GM21390 (cell line): ENCODE measurements around the gene KLHL5.

Source experiments
- ATAC-seq: cut with Tn5 transposase; IDR thresholded peaks from one replicate; pipeline ENCODE4 v1.9.1; 2021; ENCODE audit not compliant: unreplicated experiment

Gene KLHL5

DNA sequence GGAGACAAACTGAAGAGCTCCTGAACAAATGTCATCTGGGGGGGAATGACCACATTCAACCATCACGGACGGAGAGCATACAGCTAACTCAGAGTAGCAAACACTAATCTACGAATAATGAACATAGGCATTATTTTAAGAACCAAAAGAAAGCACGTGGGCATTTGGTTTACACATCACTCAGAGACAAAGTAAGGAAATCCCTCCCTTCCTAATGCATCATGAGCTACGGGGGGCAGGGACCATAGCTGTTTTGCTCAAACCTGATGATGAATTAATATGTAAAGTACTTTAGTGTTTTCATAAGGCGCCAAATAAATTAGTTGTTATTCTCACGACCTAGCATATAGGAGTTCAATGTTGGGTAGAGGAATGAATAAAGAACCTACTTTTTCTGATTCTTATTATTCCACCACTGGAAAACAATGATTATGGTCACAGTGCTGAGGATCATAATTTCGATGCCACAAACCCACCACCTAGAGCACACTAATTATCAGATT lies 18.1 kb upstream of the KLHL5 start:
- no peak for ATAC-seq

- peak; percentile 64 for ATAC-seq
These were observed 17.6 kb upstream of the KLHL5 start for GRCh38 chr4:39044364-39044955.

- no peak for ATAC-seq
These were observed 16.8 kb upstream of the KLHL5 start for GRCh38 chr4:39044956-39045826.

GRCh38 chr4:39045827-39046221 lies 16.2 kb upstream of the KLHL5 start:
- no peak for ATAC-seq

DNA sequence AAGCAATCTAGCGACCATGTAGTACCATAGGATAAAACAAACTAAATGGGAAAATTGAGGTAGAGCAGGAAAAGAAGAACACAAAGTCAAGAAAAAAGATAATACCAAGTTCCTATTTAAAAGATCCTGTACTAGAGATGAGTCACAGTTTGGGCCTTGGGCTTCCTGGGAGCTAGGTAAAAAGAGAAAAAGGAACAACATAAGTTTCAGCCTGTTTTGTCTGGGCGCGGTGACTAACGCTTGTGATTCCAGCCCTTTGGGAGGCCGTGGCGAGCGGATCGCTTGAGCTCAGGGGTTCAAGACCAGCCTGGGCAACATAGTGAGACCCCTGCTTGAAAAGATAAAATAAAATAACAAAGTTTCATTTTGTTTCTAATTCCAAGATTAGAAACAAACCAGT lies 15.8 kb upstream of the KLHL5 start:
- no peak for ATAC-seq

GRCh38 chr4:39047681-39048080 lies 14.4 kb upstream of the KLHL5 start:
- no peak for ATAC-seq

- no peak for ATAC-seq
These were observed 13.7 kb upstream of the KLHL5 start for GRCh38 chr4:39048311-39048710.

DNA sequence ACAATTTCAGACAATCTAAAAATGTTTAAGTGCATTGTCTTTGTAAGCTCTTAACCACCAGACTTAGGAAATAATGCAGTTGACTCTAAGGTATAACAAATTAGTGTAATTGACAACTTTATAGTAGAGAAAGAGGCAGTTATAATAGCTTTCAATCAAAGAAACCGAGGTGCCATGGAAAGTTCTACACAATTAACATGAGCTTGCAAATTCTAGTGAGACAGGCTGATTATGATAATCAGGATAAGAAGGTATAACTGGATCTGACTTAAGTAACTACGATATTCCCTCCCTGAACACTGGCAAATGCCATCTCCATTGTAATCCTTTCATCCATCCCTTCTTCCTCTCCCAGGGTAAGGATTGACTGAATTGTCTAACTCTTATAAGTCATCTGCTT lies 11.4 kb upstream of the KLHL5 start:
- ATAC-seq = no peak

DNA sequence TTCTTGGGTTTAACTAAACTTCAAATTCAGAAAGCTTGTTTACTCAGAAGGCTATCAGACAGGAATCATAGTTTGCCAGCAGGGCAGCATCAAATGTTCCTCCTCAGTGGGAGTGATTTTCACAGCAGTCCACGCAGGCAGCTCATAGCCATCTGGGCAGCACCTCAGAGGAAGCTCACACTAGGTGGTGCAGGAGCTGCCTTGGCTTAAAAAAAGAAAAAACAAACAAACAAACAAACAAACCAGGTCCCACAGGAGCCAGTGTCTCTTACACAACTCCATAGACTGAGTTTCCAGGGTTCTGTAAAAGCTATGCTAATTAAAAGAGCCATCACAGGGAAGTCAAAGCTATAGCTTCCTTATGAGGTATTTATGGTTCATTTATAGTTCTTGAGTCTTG lies 10.5 kb upstream of the KLHL5 start:
- no peak for ATAC-seq

DNA sequence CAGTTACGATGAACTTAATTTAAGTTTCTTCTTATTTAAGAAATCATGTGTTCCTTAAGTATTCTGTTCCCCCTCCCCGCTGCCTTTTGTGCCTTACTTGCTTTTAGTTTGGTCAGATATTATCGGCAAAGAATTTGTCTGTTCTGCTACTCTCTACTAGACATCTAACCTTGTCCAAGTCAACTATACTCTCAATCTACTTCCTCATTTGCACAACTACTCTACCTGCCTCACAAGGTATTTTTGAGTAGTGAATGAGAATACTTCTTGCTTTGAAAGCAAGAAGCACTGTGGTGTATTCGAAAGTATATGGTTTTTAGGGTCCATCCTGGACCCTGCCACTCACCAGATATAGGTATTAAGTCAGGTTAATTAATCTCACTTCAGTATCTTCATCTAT lies 8.0 kb upstream of the KLHL5 start:
- no peak for ATAC-seq

GRCh38 chr4:39054497-39054896 lies 7.5 kb upstream of the KLHL5 start:
- ATAC-seq = no peak

- no peak for ATAC-seq
These were observed 6.0 kb upstream of the KLHL5 start for GRCh38 chr4:39056023-39056422.

DNA sequence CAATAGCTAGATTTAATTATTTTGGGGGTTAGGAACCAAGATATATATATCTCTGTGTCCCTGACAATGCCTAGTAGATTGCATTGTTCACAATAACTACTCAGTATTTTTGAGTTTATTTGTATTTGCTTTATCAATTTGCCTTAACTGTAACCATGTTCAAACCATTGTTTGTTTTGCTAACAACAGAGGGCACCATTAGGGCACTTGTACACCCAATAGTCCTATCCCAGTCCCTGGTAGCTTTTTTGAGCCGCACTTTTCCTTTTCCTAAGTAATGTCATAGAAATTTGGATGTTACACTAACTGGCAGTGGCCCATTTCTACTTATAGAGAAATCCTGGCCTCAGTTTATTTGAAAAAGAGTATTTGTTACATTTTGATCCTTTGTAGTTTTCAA lies 575 bp upstream of the KLHL5 start:
- no peak for ATAC-seq

DNA sequence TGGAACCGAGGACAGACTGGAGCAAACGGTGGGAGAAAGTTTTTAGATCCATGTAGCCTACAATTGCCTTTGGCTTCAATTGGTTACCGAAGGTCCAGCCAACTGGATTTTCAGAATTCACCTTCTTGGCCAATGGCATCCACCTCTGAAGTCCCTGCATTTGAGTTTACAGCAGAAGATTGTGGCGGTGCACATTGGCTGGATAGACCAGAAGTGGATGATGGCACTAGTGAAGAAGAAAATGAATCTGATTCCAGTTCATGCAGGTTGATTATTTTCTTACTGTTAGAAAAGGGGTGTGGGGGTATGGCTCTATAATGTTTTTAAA lies 702 bp downstream of the KLHL5 start:
- no peak for ATAC-seq

DNA sequence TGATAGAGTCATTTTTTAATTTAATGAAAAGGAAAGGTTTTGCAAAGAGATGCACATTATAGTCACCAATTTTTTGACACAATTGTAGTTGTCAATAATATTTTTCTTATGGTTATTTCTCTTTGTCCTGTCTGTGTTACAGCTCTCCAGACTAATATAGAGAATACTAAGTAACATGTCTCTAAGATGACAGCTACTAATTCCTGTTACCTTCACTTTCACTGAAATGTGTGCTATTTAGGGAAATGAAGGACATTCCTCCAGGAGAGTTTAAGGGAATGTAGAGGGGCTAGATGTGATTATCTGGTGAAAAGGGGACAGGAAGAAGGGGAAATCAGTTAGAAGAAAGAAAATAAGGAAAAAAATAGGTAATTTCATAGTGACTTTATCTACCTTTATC lies 1.4 kb downstream of the KLHL5 start:
- ATAC-seq = no peak

DNA sequence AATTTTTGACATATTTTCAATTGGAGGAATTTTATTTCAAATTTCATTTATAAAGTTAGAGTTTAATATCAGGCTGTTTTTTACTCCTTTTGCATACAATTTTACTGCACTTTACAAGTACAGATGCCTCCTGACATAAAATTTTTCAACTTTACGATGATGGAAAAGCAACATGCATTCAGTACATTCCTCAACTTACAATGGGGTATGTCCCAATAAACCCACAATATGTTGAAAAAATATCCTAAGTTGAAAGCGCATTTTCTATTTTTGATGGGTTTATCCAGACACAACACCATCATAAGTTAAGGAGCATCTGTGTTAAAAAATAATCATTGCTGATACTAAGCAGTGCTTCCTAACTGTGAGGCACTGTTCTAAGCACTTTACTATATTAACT lies 4.3 kb downstream of the KLHL5 start:
- no peak for ATAC-seq

GRCh38 chr4:39067031-39067430 lies 5.0 kb downstream of the KLHL5 start:
- ATAC-seq = no peak

DNA sequence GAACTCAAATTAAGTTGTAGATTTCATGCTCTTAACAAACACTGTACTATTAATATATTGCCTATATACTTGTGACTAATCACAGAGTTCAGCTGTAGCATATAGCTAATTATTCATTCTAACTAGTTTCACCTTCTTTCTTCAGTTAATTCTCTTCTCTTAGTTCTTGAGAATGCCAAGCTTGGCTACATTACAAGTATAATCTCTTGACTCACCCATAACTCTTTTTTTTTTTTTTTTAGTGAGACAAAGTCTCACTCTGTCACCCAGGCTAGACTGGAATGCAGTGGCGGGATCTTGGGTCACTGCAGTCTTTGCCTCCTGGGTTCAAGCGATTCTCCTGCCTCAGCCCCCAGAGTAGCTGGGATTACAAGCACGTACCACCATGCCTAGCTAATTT lies 5.4 kb downstream of the KLHL5 start:
- no peak for ATAC-seq

DNA sequence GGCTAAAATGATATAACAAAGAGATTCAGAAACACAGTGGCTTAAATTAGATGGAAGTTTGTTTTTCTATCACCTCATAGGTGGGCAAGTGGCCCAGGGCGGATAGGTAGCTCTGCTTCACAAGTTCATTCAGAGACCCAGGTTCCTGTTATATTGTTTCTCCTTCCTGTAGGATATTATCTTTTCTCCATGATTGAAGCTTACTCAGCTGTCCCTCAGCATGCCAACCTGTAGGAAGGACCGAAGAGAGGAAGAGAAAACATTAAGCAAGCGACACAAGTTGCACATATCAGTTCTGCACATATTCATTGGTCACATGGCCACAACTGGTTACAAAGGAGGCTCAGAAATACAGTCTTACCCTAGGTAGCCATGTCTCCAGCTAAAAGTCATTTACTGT lies 6.9 kb downstream of the KLHL5 start:
- ATAC-seq = no peak

DNA sequence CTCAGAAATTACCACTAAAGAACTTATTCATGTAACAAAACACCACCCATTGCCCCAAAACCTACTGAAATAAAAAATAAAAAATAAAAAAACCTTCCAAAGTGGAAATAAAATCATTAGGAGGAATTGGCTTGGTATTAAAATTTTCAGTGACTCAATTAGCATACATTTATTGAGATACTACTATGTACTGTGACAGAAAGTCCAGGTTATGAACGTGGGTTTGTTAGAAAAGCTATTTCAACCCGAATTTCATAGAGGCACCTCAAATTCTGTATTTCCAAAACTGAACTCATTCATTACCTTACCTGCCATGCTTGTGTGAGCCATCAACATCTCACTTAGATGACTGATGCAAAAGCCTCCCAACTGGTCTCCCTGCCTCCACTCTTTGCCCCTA lies 16.8 kb downstream of the KLHL5 start:
- ATAC-seq = no peak

DNA sequence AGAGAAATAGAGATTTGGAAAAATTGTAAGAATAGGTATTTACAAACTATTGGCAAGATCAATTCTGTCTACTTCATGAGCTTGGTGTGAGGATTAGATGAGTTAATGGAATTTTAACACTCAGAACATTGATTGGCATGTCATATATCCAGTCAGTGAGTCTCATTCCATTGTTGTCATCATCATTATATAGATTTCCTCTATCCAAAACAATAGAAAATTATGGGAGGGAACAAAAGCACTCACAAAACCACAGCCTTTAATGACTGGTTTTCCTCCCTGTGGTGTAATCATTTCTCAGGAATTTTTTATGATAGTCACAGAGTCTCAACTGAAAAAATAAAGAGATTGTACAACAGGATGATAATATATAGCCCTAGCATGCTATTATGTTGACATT lies 21.1 kb downstream of the KLHL5 start:
- ATAC-seq = no peak

DNA sequence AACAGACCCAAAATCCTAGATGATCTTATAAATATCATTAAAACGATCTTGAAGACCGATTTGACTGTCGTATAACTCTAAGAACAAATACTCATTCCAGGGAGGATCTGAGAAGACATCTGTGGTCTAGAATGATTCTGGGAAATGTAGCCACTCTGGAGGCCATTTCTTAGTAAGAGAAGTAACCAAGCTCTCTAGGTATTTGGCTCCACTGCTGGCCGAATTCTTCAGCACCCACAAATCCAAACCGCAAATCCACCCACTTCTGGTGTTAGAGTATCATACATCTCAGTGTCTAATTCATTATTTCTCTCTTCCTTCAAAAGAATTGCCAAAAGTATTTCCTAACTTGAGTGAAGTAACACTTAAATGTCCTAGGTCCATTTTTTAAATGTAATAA lies 23.9 kb downstream of the KLHL5 start:
- ATAC-seq = no peak

DNA sequence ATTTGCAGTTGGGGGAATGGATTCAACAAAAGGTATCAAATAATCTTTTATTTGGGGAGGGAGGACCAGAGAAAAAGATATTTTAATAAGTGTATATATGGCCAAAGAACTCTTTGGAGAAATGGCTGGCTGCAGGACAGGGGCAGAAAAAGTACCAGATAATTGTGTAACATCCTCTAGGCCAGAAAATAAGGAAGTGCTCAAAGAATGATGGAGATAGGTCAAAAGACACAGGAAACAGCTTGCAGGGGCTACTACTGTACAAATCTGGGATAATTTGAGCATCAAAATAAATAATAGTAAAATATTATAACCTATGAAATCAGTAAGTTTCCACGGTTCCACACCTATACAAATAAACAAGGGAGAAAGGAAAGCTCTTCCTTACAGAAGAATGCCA lies 34.8 kb downstream of the KLHL5 start:
- no peak for ATAC-seq
